Heart left ventricle (tissue), 13 donors: Measurements from ENCODE around the gene CDC27.

Source experiments
- POLR2A ChIP-seq, 2 donors: fragments of 450-650 bp; IDR thresholded peaks; one replicate each; pipeline ENCODE4 v1.6.1; 2017; ENCODE audit warnings: antibody characterized with exemption in 2 of 2, mild to moderate bottlenecking in 2 of 2, moderate library complexity in 2 of 2
- TF ChIP-seq, protein P1 (sequence below), 12 donors: fragments of 200-600 bp; sonication (generic) in 4 of 12; IDR thresholded peaks; one replicate each; pipeline versions ENCODE4 v1.5.0 to v1.8.0; 2018 to 2022; ENCODE audit warnings: antibody characterized with exemption in 12 of 12, mild to moderate bottlenecking in 5 of 12
- donor health status: ischemic (EF 13 %, LVEDD 7.1; RV severe dilation, severe dysfunction).
- donor health status: DM: no; HTN: yes; CAD: no.
- donor health status: DM: no; HTN: no; CAD: no.
- donor health status: ischemic (EF 25% LVEDD 6.9; RV normal size, moderate dysfunction).
- donor health status: ischemic (EF 25% LVEDD 5.7; RV mildly dilated, moderate dysfunction).
- donor health status: ischemic (EF 35%, LVEDD 5.7; RV mildly dilated, moderate dysfunction).
- donor health status: nonischemic (EF 11% LVEDD 7.7; RV severe dilation, severe dysfunction).
- donor health status: DM: yes; HTN: yes; CAD: no.
- donor health status: PGD.
- donor health status: ischemic (EF 29% LVEDD 5.4; RV normal size, mild dysfunction).
- donor health status: nonischemic (EF 23%, LVEDD 6.1; RV moderate dilation, normal function).

GRCh38 chr17:47189732-47190237, 690 bp upstream of the CDC27 start:
- TF ChIP-seq, protein P1, sequence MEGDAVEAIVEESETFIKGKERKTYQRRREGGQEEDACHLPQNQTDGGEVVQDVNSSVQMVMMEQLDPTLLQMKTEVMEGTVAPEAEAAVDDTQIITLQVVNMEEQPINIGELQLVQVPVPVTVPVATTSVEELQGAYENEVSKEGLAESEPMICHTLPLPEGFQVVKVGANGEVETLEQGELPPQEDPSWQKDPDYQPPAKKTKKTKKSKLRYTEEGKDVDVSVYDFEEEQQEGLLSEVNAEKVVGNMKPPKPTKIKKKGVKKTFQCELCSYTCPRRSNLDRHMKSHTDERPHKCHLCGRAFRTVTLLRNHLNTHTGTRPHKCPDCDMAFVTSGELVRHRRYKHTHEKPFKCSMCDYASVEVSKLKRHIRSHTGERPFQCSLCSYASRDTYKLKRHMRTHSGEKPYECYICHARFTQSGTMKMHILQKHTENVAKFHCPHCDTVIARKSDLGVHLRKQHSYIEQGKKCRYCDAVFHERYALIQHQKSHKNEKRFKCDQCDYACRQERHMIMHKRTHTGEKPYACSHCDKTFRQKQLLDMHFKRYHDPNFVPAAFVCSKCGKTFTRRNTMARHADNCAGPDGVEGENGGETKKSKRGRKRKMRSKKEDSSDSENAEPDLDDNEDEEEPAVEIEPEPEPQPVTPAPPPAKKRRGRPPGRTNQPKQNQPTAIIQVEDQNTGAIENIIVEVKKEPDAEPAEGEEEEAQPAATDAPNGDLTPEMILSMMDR (IDR thresholded peaks at IDR 0.05) = peak in 1 of 12 donors; percentile 3
- TF ChIP-seq POLR2A (IDR thresholded peaks at IDR 0.05) = no peak
